Neural cell (in vitro differentiated cells): ENCODE measurements around the gene BCKDK. TPM values are rescaled to one million over a fixed set of nuclear protein-coding genes. Genes with fewer than 3 reads are reported as not detected.
"Not testable (repeated sequence)": the region's sequence is repeated elsewhere in the genome, so short reads cannot be mapped to it uniquely, and the experiment has no call there.

Source experiments
- H2AFZ ChIP-seq: fragments of 200-600, 300-800 bp; sonication (generic), shearing (Covaris generic); 2 replicates; pipeline ENCODE4 v1.6.0; 2014; ENCODE audit warnings: low read depth, mild to moderate bottlenecking, antibody characterized with exemption, low read length, moderate library complexity
- H3F3A ChIP-seq: fragments of 200-600 bp; shearing (Covaris generic); 2 replicates; pipeline ENCODE4 v1.6.1; 2016; ENCODE audit warnings: mild to moderate bottlenecking, moderate library complexity, mixed read lengths, antibody characterized with exemption, low read length; ENCODE audit not compliant: insufficient read depth, poor library complexity, severe bottlenecking
- H3K27ac ChIP-seq: fragments of 200-600, 300-800 bp; sonication (generic), shearing (Covaris generic); 2 replicates; pipeline ENCODE4 v1.5.1; 2014; ENCODE audit warnings: mild to moderate bottlenecking, low read length, moderate library complexity
- H3K27me3 ChIP-seq: fragments of 300-800, 200-600 bp; sonication (generic), shearing (Covaris generic); 2 replicates; pipeline ENCODE4 v1.6.0; 2014; ENCODE audit warnings: mild to moderate bottlenecking, low read depth, low read length, moderate library complexity; ENCODE audit not compliant: insufficient read depth
- H3K36me3 ChIP-seq: fragments of 300-800, 200-600 bp; sonication (generic), shearing (Covaris generic); 2 replicates; pipeline ENCODE4 v1.5.1; 2014; ENCODE audit warnings: mild to moderate bottlenecking, antibody characterized with exemption, low read length, moderate library complexity; ENCODE audit not compliant: insufficient read depth
- H3K4me2 ChIP-seq: fragments of 300-800, 200-600 bp; sonication (generic), shearing (Covaris generic); 2 replicates; pipeline ENCODE4 v1.6.0; 2014; ENCODE audit warnings: mild to moderate bottlenecking, low read length
- H3K4me3 ChIP-seq: fragments of 300-800, 200-600 bp; sonication (generic), shearing (Covaris generic); 2 replicates; pipeline ENCODE4 v1.5.1; 2014; ENCODE audit warnings: mild to moderate bottlenecking, low read length, moderate library complexity
- H3K79me2 ChIP-seq: fragments of 200-600 bp; shearing (Covaris generic); replicated peaks from 2 replicates; pipeline ENCODE4 v1.6.0; 2014; ENCODE audit warnings: mild to moderate bottlenecking, low read length, moderate library complexity; ENCODE audit not compliant: insufficient read depth
- H3K9ac ChIP-seq: fragments of 300-800, 200-600 bp; sonication (generic), shearing (Covaris generic); 2 replicates; pipeline ENCODE4 v1.6.1; 2016; ENCODE audit warnings: mild to moderate bottlenecking, low read length, mixed read lengths
- H3K9me2 ChIP-seq: fragments of 200-600 bp; shearing (Covaris generic); 2 replicates; pipeline ENCODE4 v1.6.1; 2016; ENCODE audit warnings: mild to moderate bottlenecking, low read length, mixed read lengths; ENCODE audit not compliant: insufficient read depth
- H3K9me3 ChIP-seq: fragments of 200-600, 300-800 bp; sonication (generic), shearing (Covaris generic); 2 replicates; pipeline ENCODE4 v1.6.1; 2016; ENCODE audit warnings: mild to moderate bottlenecking, mixed run types, low read length, moderate library complexity, mixed read lengths
- H4K20me1 ChIP-seq: fragments of 200-600 bp; shearing (Covaris generic); 2 replicates; pipeline ENCODE4 v1.6.1; 2016; ENCODE audit warnings: mild to moderate bottlenecking, mixed run types; ENCODE audit not compliant: insufficient read depth
- EP300 ChIP-seq: fragments of 450-650 bp; conservative IDR thresholded peaks from 2 replicates; pipeline ENCODE4 v1.6.1; 2014; ENCODE audit warnings: antibody characterized with exemption, mild to moderate bottlenecking, moderate library complexity; ENCODE audit not compliant: poor library complexity, severe bottlenecking
- POLR2AphosphoS5 ChIP-seq: IDR thresholded peaks from 2 replicates; pipeline ENCODE4 v1.6.1; 2012
- RAD21 ChIP-seq: fragments of 450-650 bp; conservative IDR thresholded peaks from 2 replicates; pipeline ENCODE4 v1.6.1; 2014; ENCODE audit warnings: antibody characterized with exemption, mild to moderate bottlenecking, moderate library complexity
- REST ChIP-seq: IDR thresholded peaks from 2 replicates; pipeline ENCODE4 v1.6.1; 2012; ENCODE audit warnings: borderline replicate concordance
- TAF1 ChIP-seq: IDR thresholded peaks from 2 replicates; pipeline ENCODE4 v1.6.1; 2012; ENCODE audit warnings: low read depth
- polyA plus RNA-seq: library from polyadenylated mRNA; depleted of rRNA; stranded (reverse); fragments of >200 nt; gene quantifications from 2 replicates; pipeline ENCODE4 v1.2.3, GENCODE V29; 2014
- TF ChIP-seq, protein P1 (sequence below): fragments of 450-650 bp; IDR thresholded peaks from 2 replicates; pipeline ENCODE4 v1.5.1; 2014; ENCODE audit warnings: antibody characterized with exemption, mild to moderate bottlenecking, moderate library complexity; ENCODE audit not compliant: poor library complexity, severe bottlenecking

The BCKDK gene
- polyA plus RNA-seq, 1 donor from 2014 or later = 26.8 TPM

- H3K4me3 ChIP-seq = no peak within 1 kb of the TSS
- no peak within 1 kb of the TSS for H3K27ac ChIP-seq
- TF ChIP-seq, protein P1, sequence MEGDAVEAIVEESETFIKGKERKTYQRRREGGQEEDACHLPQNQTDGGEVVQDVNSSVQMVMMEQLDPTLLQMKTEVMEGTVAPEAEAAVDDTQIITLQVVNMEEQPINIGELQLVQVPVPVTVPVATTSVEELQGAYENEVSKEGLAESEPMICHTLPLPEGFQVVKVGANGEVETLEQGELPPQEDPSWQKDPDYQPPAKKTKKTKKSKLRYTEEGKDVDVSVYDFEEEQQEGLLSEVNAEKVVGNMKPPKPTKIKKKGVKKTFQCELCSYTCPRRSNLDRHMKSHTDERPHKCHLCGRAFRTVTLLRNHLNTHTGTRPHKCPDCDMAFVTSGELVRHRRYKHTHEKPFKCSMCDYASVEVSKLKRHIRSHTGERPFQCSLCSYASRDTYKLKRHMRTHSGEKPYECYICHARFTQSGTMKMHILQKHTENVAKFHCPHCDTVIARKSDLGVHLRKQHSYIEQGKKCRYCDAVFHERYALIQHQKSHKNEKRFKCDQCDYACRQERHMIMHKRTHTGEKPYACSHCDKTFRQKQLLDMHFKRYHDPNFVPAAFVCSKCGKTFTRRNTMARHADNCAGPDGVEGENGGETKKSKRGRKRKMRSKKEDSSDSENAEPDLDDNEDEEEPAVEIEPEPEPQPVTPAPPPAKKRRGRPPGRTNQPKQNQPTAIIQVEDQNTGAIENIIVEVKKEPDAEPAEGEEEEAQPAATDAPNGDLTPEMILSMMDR = no peak
- TF ChIP-seq POLR2AphosphoS5 (no peak), TAF1 (no peak), REST (no peak), RAD21 (no peak), EP300 (no peak)
- H3K9me3 ChIP-seq = no peaks in the 10 kb centered on the region
- no peak within 1 kb of the TSS for H2AFZ ChIP-seq
- no peak within 1 kb of the TSS for H3K4me2 ChIP-seq
- H3K9me2 ChIP-seq = no peaks in the 10 kb centered on the region
- no peaks in the 10 kb centered on the region for H3F3A ChIP-seq
- no peaks in the 10 kb centered on the region for H4K20me1 ChIP-seq
- H3K79me2 ChIP-seq = no peaks in the 10 kb centered on the region
- H3K27me3 ChIP-seq = no peaks in the 10 kb centered on the region
- H3K36me3 ChIP-seq = no peaks in the 10 kb centered on the region
- no peak within 1 kb of the TSS for H3K9ac ChIP-seq
These were observed 27.5 kb downstream of the BCKDK start, which contains the start of gene PRSS8 for GRCh38 chr16:31135535-31136286. PRSS8 (minus strand) TSS chr16:31135727; CDS start chr16:31135498, 229 bp downstream.

DNA sequence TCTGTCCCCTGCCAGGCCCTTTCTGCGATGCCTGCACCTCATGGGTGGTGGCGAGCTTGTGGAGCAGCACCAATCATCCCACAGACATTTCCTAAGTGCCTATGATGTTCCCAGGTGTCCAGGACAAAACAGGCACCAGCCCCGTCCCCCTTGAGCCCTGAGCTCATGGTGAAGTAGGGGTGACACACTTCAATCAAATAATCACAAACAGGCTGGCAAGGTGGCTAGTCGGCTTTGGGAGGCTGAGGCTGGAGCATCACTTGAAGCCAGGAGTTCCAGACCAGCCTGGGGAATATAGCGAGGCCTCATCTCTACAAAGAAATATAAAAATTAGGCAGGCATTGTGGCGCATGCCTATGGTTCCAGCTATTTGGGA lies 28.1 kb downstream of the BCKDK start:
- Histone ChIP-seq H3K27ac (no peak overlapping the region), H4K20me1 (no peaks in the 10 kb centered on the region), H3K36me3 (no peaks in the 10 kb centered on the region), H3F3A (no peaks in the 10 kb centered on the region), H3K9me3 (no peaks in the 10 kb centered on the region), H3K27me3 (no peaks in the 10 kb centered on the region), H3K4me3 (no peak overlapping the region), H3K9me2 (no peaks in the 10 kb centered on the region), H2AFZ (no peak overlapping the region), H3K9ac (no peak overlapping the region), H3K79me2 (no peaks in the 10 kb centered on the region), H3K4me2 (no peak overlapping the region)
- TF ChIP-seq REST (no peak), POLR2AphosphoS5 (no peak)
- TF ChIP-seq, protein P1 = no peak

- H3K79me2 ChIP-seq, H3K27me3 ChIP-seq, H3K9me3 ChIP-seq, H4K20me1 ChIP-seq, H3K9ac ChIP-seq, H3K36me3 ChIP-seq, H3K9me2 ChIP-seq, H2AFZ ChIP-seq, H3K27ac ChIP-seq, H3K4me3 ChIP-seq, H3K4me2 ChIP-seq, H3F3A ChIP-seq: not testable (repeated sequence)
These were observed 28.8 kb downstream of the BCKDK start for GRCh38 chr16:31136822-31137499.
